GM23338 (cell line): ENCODE results near the gene ADAMTS10. TPM values are rescaled to one million over a fixed set of nuclear protein-coding genes. Genes with fewer than 3 reads are reported as not detected.

Experiments
- polyA plus RNA-seq: library from polyadenylated mRNA; unstranded; fragments of >200 nt; fragmentation: Nextera tagmentation; extraction: Ambion mirVana; gene quantifications from 2 replicates; pipeline ENCODE4 v1.2.1, GENCODE V29; 2016
- total RNA-seq: library from RNA; depleted of rRNA; stranded (reverse); fragments of >200 nt; shearing (Covaris generic); gene quantifications from 2 replicates; pipeline ENCODE4 v1.2.3, GENCODE V29; 2014; rRNA removed

ADAMTS10 gene
- total and polyA plus RNA-seq, 2 experiments from 2014 or later = 5.0 to 25.9 TPM

Other genes with a start within 250 kb of the ADAMTS10 start
- 1.4 and 2.2 TPM in 2 replicates for gene ANGPTL4, start 246.6 kb downstream of the ADAMTS10 start, total RNA-seq
- gene ANGPTL4, start 246.6 kb downstream of the ADAMTS10 start, polyA plus RNA-seq = 1.9 and 2.1 TPM in 2 replicates
- 70.0 and 79.6 TPM in 2 replicates for gene RAB11B, start 220.4 kb downstream of the ADAMTS10 start, total RNA-seq
- gene RAB11B, start 220.4 kb downstream of the ADAMTS10 start, polyA plus RNA-seq = 64.8 and 66.0 TPM in 2 replicates
- 50.1 and 58.7 TPM in 2 replicates for gene MARCHF2, start 197.4 kb downstream of the ADAMTS10 start, total RNA-seq
- 18.9 and 20.7 TPM in 2 replicates for gene MARCHF2, start 197.4 kb downstream of the ADAMTS10 start, polyA plus RNA-seq
- gene HNRNPM, start 165.7 kb downstream of the ADAMTS10 start, total RNA-seq = 359 and 389 TPM in 2 replicates
- 276 and 291 TPM in 2 replicates for gene HNRNPM, start 165.7 kb downstream of the ADAMTS10 start, polyA plus RNA-seq
- gene PRAM1, start 108.1 kb downstream of the ADAMTS10 start, total RNA-seq = 0.07 and 0.31 TPM in 2 replicates
- 0.54 TPM in 1 of 2 replicates, not detected in the other for gene PRAM1, start 108.1 kb downstream of the ADAMTS10 start, polyA plus RNA-seq
- 29.2 and 45.0 TPM in 2 replicates for gene ZNF414, start 96.5 kb downstream of the ADAMTS10 start, total RNA-seq
- gene ZNF414, start 96.5 kb downstream of the ADAMTS10 start, polyA plus RNA-seq = 27.4 and 31.6 TPM in 2 replicates
- 3.8 and 3.9 TPM in 2 replicates for gene MYO1F, start 33.3 kb downstream of the ADAMTS10 start, total RNA-seq
- 5.7 and 7.1 TPM in 2 replicates for gene MYO1F, start 33.3 kb downstream of the ADAMTS10 start, polyA plus RNA-seq
- gene NFILZ, start 19.9 kb upstream of the ADAMTS10 start, total RNA-seq = not detected in 2 replicates
- gene NFILZ, start 19.9 kb upstream of the ADAMTS10 start, polyA plus RNA-seq = not detected in 2 replicates
- not detected in 2 replicates for gene ACTL9, start 88.1 kb upstream of the ADAMTS10 start, total RNA-seq
- gene ACTL9, start 88.1 kb upstream of the ADAMTS10 start, polyA plus RNA-seq = not detected in 2 replicates
- gene OR2Z1, start 110.9 kb upstream of the ADAMTS10 start, total RNA-seq = not detected in 2 replicates
- not detected in 2 replicates for gene OR2Z1, start 110.9 kb upstream of the ADAMTS10 start, polyA plus RNA-seq
- gene ZNF558, start 221.6 kb upstream of the ADAMTS10 start, total RNA-seq = 5.7 and 11.1 TPM in 2 replicates
- gene ZNF558, start 221.6 kb upstream of the ADAMTS10 start, polyA plus RNA-seq = 2.2 and 3.5 TPM in 2 replicates
- gene MBD3L1, start 221.7 kb upstream of the ADAMTS10 start, total RNA-seq = not detected in 2 replicates
- gene MBD3L1, start 221.7 kb upstream of the ADAMTS10 start, polyA plus RNA-seq = not detected in 2 replicates